K562 (cell line): Measurements from ENCODE around the gene CEBPE. TPM values are rescaled to one million over a fixed set of nuclear protein-coding genes. Genes with fewer than 3 reads are reported as not detected.

Experiments used
- ATAC-seq: fragments of 200-7000 bp; cut with Tn5 transposase; 3 replicates; pipeline ENCODE4 v1.9.1; 2020; ENCODE audit warnings: moderate library complexity
- BruUV-seq: library from RNA; stranded (reverse); fragments of 400-500 nt; replicated peaks from 2 replicates; lab custom pipeline; 2021; lab: Mats Ljungman, UMichigan
- CTCF ChIA-PET: fragments of 300-600 bp; formaldehyde crosslinking; extraction: SDS; loops from one replicate; lab custom pipeline; 2021; ENCODE audit warnings: low intra/inter-chr PET ratio; lab: Yijun Ruan, JAX
- POLR2A ChIA-PET: fragments of 300-600, 350-650 bp; sonication (Branson Sonifier 250); formaldehyde crosslinking; extraction: SDS; loops from one replicate; lab custom pipeline; 2021; ENCODE audit warnings: antibody characterized with exemption, inconsistent platforms; lab: Yijun Ruan, JAX
- DNase-seq, 4 experiments: peaks; one replicate each; pipeline versions ENCODE4 v3.0.0 to v3.0.0-alpha.2; 2011 to 2018; ENCODE audit warnings: low spot score in 3 of 4, mixed read lengths in 3 of 4; ENCODE audit errors: extremely low read depth in 1 of 4
- FAIRE-seq: peaks from 2 replicates; lab custom pipeline; 2011; peaks lifted over from hg19 to GRCh38; lab: Jason Lieb, UNC
- H2AFZ ChIP-seq: 2 replicates; pipeline ENCODE4 v1.6.0; 2011; ENCODE audit warnings: low read depth, low read length, control low read depth, inconsistent platforms
- H3K27ac ChIP-seq: fragments of 200-600 bp; 3 replicates; pipeline ENCODE4 v1.8.0; 2011; ENCODE audit warnings: low read depth, mild to moderate bottlenecking, control low read depth, inconsistent platforms, low read length, moderate library complexity, mixed read lengths; ENCODE audit errors: extremely low read depth
- H3K27me3 ChIP-seq, 2 experiments: fragments of 300-600 bp in 1 of 2; 2 replicates in 1 of 2; 3 replicates in 1 of 2; pipeline versions ENCODE4 v1.6.0 to v1.8.0; 2011; ENCODE audit warnings: inconsistent platforms in 2 of 2, low read length in 2 of 2, mild to moderate bottlenecking in 1 of 2, mixed read lengths in 1 of 2, moderate library complexity in 1 of 2; ENCODE audit not compliant: control insufficient read depth in 2 of 2, insufficient read depth in 2 of 2
- H3K36me3 ChIP-seq: fragments of 300-600 bp; 3 replicates; pipeline ENCODE4 v1.8.0; 2011; ENCODE audit warnings: mild to moderate bottlenecking, low read length, inconsistent platforms; ENCODE audit not compliant: control insufficient read depth, insufficient read depth
- H3K4me1 ChIP-seq, 2 experiments: fragments of 200-600 bp in 1 of 2; replicated peaks in 1 of 2; 2 replicates in 1 of 2; 3 replicates in 1 of 2; pipeline versions ENCODE4 v1.5.1 to v1.8.0; 2011; ENCODE audit warnings: inconsistent platforms in 2 of 2, low read length in 2 of 2, mild to moderate bottlenecking in 1 of 2, mixed read lengths in 1 of 2, moderate library complexity in 1 of 2; ENCODE audit not compliant: control insufficient read depth in 2 of 2, insufficient read depth in 2 of 2
- H3K4me2 ChIP-seq: 2 replicates; pipeline ENCODE4 v1.6.1; 2011; ENCODE audit warnings: low read length, control low read depth, inconsistent platforms, mixed read lengths; ENCODE audit not compliant: insufficient read depth
- H3K4me3 ChIP-seq: fragments of 200-600 bp; sonication (generic), shearing (Covaris generic); 2 replicates; pipeline ENCODE4 v1.5.1; 2016; ENCODE audit warnings: control low read depth, inconsistent platforms
- H3K79me2 ChIP-seq: fragments of 200-600 bp; 3 replicates; pipeline ENCODE4 v1.8.0; 2011; ENCODE audit warnings: low read length, inconsistent platforms; ENCODE audit not compliant: control insufficient read depth, insufficient read depth
- H3K9ac ChIP-seq, 2 experiments: 2 replicates each; pipeline versions ENCODE4 v1.6.0 to v1.6.1; 2011; ENCODE audit warnings: low read depth in 2 of 2, low read length in 2 of 2, control low read depth in 1 of 2, inconsistent platforms in 1 of 2, mild to moderate bottlenecking in 1 of 2, mixed read lengths in 1 of 2; ENCODE audit not compliant: insufficient read depth in 1 of 2
- H3K9me1 ChIP-seq: one replicate; pipeline ENCODE4 v1.6.0; 2011; ENCODE audit warnings: inconsistent platforms, mild to moderate bottlenecking, low read length, moderate library complexity; ENCODE audit not compliant: control insufficient read depth, insufficient read depth
- H3K9me3 ChIP-seq: replicated peaks from 2 replicates; pipeline ENCODE4 v1.5.1; 2011; ENCODE audit warnings: low read depth, low read length, inconsistent platforms; ENCODE audit not compliant: control insufficient read depth, insufficient read depth
- H4K20me1 ChIP-seq: replicated peaks from 2 replicates; pipeline ENCODE4 v1.6.1; 2011; ENCODE audit warnings: low read length, inconsistent platforms, mixed read lengths; ENCODE audit not compliant: control insufficient read depth, insufficient read depth
- CBX2 ChIP-seq: fragments of 200-600 bp; sonication (generic); IDR thresholded peaks from one replicate; pipeline ENCODE4 v1.6.1; 2012; ENCODE audit warnings: mild to moderate bottlenecking, low read length, inconsistent platforms; ENCODE audit not compliant: insufficient read depth, poor library complexity, severe bottlenecking
- EP400 ChIP-seq: fragments of 450-650 bp; IDR thresholded peaks from 2 replicates; pipeline ENCODE4 v1.6.1; 2017; ENCODE audit warnings: antibody characterized with exemption, mild to moderate bottlenecking, moderate library complexity
- ETS1 ChIP-seq: conservative IDR thresholded peaks from 2 replicates; pipeline ENCODE4 v1.6.1; 2011; ENCODE audit warnings: low read depth, mild to moderate bottlenecking, low read length; ENCODE audit not compliant: control insufficient read depth
- KDM1A ChIP-seq, 2 experiments: fragments of 450-650 bp; IDR thresholded peaks; 2 replicates each; pipeline ENCODE4 v1.6.1; 2016; ENCODE audit warnings: mild to moderate bottlenecking in 2 of 2
- MAFK ChIP-seq: IDR thresholded peaks from 2 replicates; pipeline ENCODE4 v1.6.1; 2011; ENCODE audit warnings: low read length, improper control_type of control experiment
- MXD1 ChIP-seq: fragments of 250-450 bp; sonication (Bioruptor Pico); IDR thresholded peaks from 2 replicates; pipeline ENCODE4 v1.8.0; 2021; ENCODE audit warnings: borderline replicate concordance, mild to moderate bottlenecking, moderate library complexity; ENCODE audit not compliant: poor library complexity, severe bottlenecking
- NCOA2 ChIP-seq, 2 experiments: fragments of 450-650 bp; IDR thresholded peaks; 2 replicates each; pipeline ENCODE4 v1.6.1; 2018; ENCODE audit warnings: mild to moderate bottlenecking in 2 of 2, moderate library complexity in 1 of 2; ENCODE audit not compliant: partially characterized antibody in 2 of 2
- PHF21A ChIP-seq: fragments of 450-650 bp; IDR thresholded peaks from 2 replicates; pipeline ENCODE4 v1.6.1; 2017; ENCODE audit warnings: low read depth, borderline replicate concordance
- SREBF1 ChIP-seq: fragments of 150-350 bp; IDR thresholded peaks from 2 replicates; pipeline ENCODE4 v1.6.1; 2014; ENCODE audit warnings: antibody characterized with exemption, low read depth, low read length, borderline replicate concordance
- TEAD1 ChIP-seq, 2 experiments: fragments of 450-650 bp in 1 of 2; sonication (generic) in 1 of 2; formaldehyde crosslinking; IDR thresholded peaks; 2 replicates each; pipeline versions ENCODE4 v1.4.0 to v1.8.0; 2020 to 2022; ENCODE audit warnings: mild to moderate bottlenecking in 2 of 2, missing genetic modification reagents in 1 of 2
- ZBTB49 ChIP-seq: sonication (generic); formaldehyde crosslinking; IDR thresholded peaks from 2 replicates; pipeline ENCODE4 v1.8.0; 2022; ENCODE audit warnings: missing genetic modification reagents, mild to moderate bottlenecking, borderline replicate concordance
- ZBTB8A ChIP-seq: fragments of 450-650 bp; IDR thresholded peaks from 2 replicates; pipeline ENCODE4 v1.6.1; 2018; ENCODE audit warnings: mild to moderate bottlenecking, moderate library complexity; ENCODE audit not compliant: partially characterized antibody
- ZNF274 ChIP-seq: IDR thresholded peaks from 2 replicates; pipeline ENCODE4 v1.6.1; 2011; ENCODE audit warnings: low read depth, mild to moderate bottlenecking, low read length, moderate library complexity, borderline replicate concordance
- WGBS: fragments of 100-300 bp; shearing (Covaris generic); methylation state at CpG from one replicate; pipeline ENCODE4 v1.1.6; 2016; ENCODE audit warnings: low coverage, mixed read lengths; ENCODE audit not compliant: insufficient coverage; ENCODE audit errors: missing lambda C conversion rate; 5-methylcytosine and 5-hydroxymethylcytosine counted together
- in situ Hi-C: fragments of 300-500 bp; cut with MboI; formaldehyde crosslinking; loops from 4 replicates; pipeline ENCODE4 v1.15.0; 2018; ENCODE audit warnings: inconsistent platforms, mixed read lengths
- intact Hi-C: fragments of 100-400 bp; cut with micrococcal nuclease; formaldehyde crosslinking; loops from 2 replicates; pipeline ENCODE4 v1.14.2; 2022
- polyA plus RNA-seq, 8 experiments: library from polyadenylated mRNA; depleted of rRNA in 4 of 8; stranded (reverse) in 5 of 8; unstranded in 3 of 8; fragments of >200 nt; fragmentation: Nextera tagmentation in 2 of 8; fragmentation: Illumina TruSeq in 1 of 8; extraction: Ambion mirVana in 2 of 8; extraction: Trizol in 1 of 8; gene quantifications; 2 replicates each; pipeline versions ENCODE4 v1.2.1 to v1.2.3, GENCODE V29; 2011 to 2014; ENCODE audit warnings: inconsistent platforms in 1 of 8, missing spikeins in 1 of 8
- total RNA-seq, 7 experiments: library from RNA; depleted of rRNA in 6 of 7; stranded (reverse); fragments of >200 nt in 6 of 7; fragmentation: Illumina TruSeq in 2 of 7; extraction: Trizol in 2 of 7; gene quantifications; 2 replicates each; pipeline versions ENCODE4 v1.2.1 to v1.2.3, GENCODE V29; 2011 to 2021; ENCODE audit warnings: low replicate concordance in 1 of 7

The CEBPE gene
- total and polyA plus RNA-seq, 9 of the 15 experiments (the other 6 are each of a cell fraction or from before 2014, with no cell fraction given): 0.09 to 0.15 (median 0.13) TPM; not detected in 6

- Histone ChIP-seq H3K36me3 (no peaks in the 10 kb centered on the region), H3K4me2 (no peak overlapping the region), H3K27ac (no peak overlapping the region), H3K4me3 (no peak overlapping the region), H3K4me1 (peaks cover 50 to 64% of the 10 kb centered on the region in 2 experiments), H3K9me3 (no peaks in the 10 kb centered on the region), H3K79me2 (no peaks in the 10 kb centered on the region), H3K27me3 (no peaks in the 10 kb centered on the region), H4K20me1 (no peaks in the 10 kb centered on the region), H3K9me1 (no peaks in the 10 kb centered on the region), H3K9ac (no peak overlapping the region), H2AFZ (no peak overlapping the region)
- no peak for TF ChIP-seq EP400
- TF ChIP-seq ZBTB49 (CRISPR knock-in tag): no peak
- no peak for TF ChIP-seq MXD1 (CRISPR knock-in tag)
- no peak for TF ChIP-seq PHF21A
- no peak for TF ChIP-seq NCOA2 (IDR thresholded peaks at IDR 0.05; ENCODE audit: partially characterized antibody in 2 of 2)
- TF ChIP-seq SREBF1: no peak
- TF ChIP-seq KDM1A (IDR thresholded peaks at IDR 0.05): 0 out of 4 replicates have a peak, but pooled peaks of 1 of the 2 experiments have one; percentile 7
- no peak for TF ChIP-seq ETS1
- TF ChIP-seq MAFK: no peak
- peak; percentile 2; the same call in 1 of the 2 replicates for TF ChIP-seq ZNF274
- no peak for TF ChIP-seq CBX2
- no peak for TF ChIP-seq TEAD1 (CRISPR knock-in tag; IDR thresholded peaks at IDR 0.05)
- TF ChIP-seq ZBTB8A: no peak
- no peak for FAIRE-seq
- 52% methylated on average over 6 of the region's 6 CpGs for WGBS
- no peak for DNase-seq
- in situ Hi-C loops: loop anchor here (5.0 kb wide), 1 partner anchor 66 kb away; no protein-coding TSS in a partner anchor
- intact Hi-C loops: loop anchor here (2.0 to 5.0 kb wide), 4 partner anchors 25 to 441 kb away; partner anchors contain the start of gene PPP1R3E
- no peak for ATAC-seq
- ChIA-PET POLR2A (interaction anchor here (0.6 to 1.5 kb wide), 10 partner anchors 9 to 205 kb away, joined by 3 to 5 read pairs (median 3); no protein-coding TSS in a partner anchor), CTCF (interaction anchor here (0.8 to 7.4 kb wide), 13 partner anchors 12 to 441 kb away, joined by 3 to 310 read pairs (median 11); partner anchors contain the start of genes PPP1R3E and SLC7A8)
- no TSS peak for BruUV-seq
Observed at GRCh38 chr14:23121361-23121771, 2.3 kb upstream of the CEBPE start.
